Endothelial cell of umbilical vein (primary cell): Measurements from ENCODE around the gene KCTD18.

ENCODE experiments used
- CTCF ChIP-seq, 2 donors: IDR thresholded peaks; 1 replicate in 1 of 2; 2 replicates in 1 of 2; pipeline ENCODE4 v1.5.1; 2011; ENCODE audit warnings: low read length in 2 of 2, mild to moderate bottlenecking in 2 of 2, moderate library complexity in 2 of 2, control low read depth in 1 of 2, inconsistent platforms in 1 of 2, low read depth in 1 of 2; ENCODE audit not compliant: insufficient read depth in 1 of 2; ENCODE audit errors: extremely low read depth in 1 of 2
- EZH2 ChIP-seq: IDR thresholded peaks from 2 replicates; pipeline ENCODE4 v1.6.1; 2012; ENCODE audit warnings: borderline replicate concordance, low read depth, mild to moderate bottlenecking, moderate library complexity, low read length, inconsistent platforms; ENCODE audit not compliant: severe bottlenecking
- JUN ChIP-seq: IDR thresholded peaks from 2 replicates; pipeline ENCODE4 v1.6.1; 2011; ENCODE audit warnings: borderline replicate concordance, low read depth; ENCODE audit not compliant: insufficient read length, insufficient read depth
- POLR2A ChIP-seq: IDR thresholded peaks from 2 replicates; pipeline ENCODE4 v1.6.1; 2012; ENCODE audit warnings: low read depth, mild to moderate bottlenecking, control low read depth, low read length
- POLR2AphosphoS5 ChIP-seq: IDR thresholded peaks from 2 replicates; pipeline ENCODE4 v1.6.1; 2012; ENCODE audit warnings: low read depth, mild to moderate bottlenecking, control low read depth, low read length, moderate library complexity; ENCODE audit not compliant: insufficient read depth
- TF ChIP-seq, protein P1 (sequence below): IDR thresholded peaks from 2 replicates; pipeline ENCODE4 v1.6.1; 2011; ENCODE audit not compliant: insufficient read depth, insufficient read length

GRCh38 chr2:200483729-200484198 is 26.1 kb downstream of the KCTD18 start:
- no peak for TF ChIP-seq EZH2
- TF ChIP-seq CTCF (IDR thresholded peaks at IDR 0.05; ENCODE audit: extremely low read depth in 1 of 2, insufficient read depth in 1 of 2, low read depth in 1 of 2, low read length in 2 of 2), result peak; percentile 6 to 33
- no peak for TF ChIP-seq POLR2AphosphoS5
- TF ChIP-seq POLR2A, result no peak
- TF ChIP-seq JUN, result no peak
- TF ChIP-seq, protein P1, sequence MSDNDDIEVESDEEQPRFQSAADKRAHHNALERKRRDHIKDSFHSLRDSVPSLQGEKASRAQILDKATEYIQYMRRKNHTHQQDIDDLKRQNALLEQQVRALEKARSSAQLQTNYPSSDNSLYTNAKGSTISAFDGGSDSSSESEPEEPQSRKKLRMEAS, result no peak
